ENCODE results near the gene TMCO1. TPM values are rescaled to one million over a fixed set of nuclear protein-coding genes. Genes with fewer than 3 reads are reported as not detected.

Gene TMCO1
- total and polyA plus RNA-seq, 4 donors: 81.4 to 147 (median 118) TPM

DNA sequence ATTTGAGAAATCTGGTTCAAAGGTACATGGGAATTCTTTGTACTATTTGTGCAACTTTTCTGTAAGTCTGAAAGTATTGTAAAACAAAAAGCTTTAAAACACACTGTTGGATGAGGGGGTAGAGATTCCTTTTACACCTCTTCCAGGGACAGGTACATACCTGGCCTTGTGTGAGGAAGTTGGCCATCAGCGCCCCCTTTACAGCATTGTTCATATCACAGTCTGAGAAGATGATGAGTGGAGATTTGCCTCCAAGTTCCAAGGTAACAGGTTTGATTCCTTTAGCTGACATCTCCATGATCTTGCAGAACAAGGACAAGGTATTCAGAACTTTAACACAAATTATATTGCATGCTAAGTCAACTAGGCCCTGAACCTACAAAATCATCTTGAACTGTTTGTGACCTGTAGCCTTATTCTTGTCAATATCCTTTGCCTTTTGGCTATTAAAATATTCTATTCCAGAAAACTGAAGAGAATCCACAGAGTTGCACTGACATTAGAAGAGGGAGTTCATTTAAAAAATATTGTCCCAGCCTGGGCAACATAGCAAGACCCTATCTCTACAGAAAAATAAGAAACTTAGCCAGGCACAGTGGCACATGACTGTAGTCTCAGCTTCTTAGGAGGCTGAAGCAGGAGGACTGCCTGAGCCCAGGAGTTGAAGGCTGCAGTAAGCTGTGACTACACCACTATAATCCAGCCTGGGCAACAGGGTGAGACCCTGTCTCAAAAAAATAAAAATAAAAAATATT lies 89.2 kb downstream of the TMCO1 start:
- Histone ChIP-seq H3K27ac (ENCODE audit: low read depth, low read length) (no peak overlapping the region), H3K27me3 (ENCODE audit: control insufficient read depth, insufficient read depth, low read length) (no peaks in the 10 kb centered on the region), H3K4me3 (ENCODE audit: low read depth, low read length) (no peak overlapping the region), H3K9me3 (ENCODE audit: control insufficient read depth, insufficient read depth, low read length) (no peaks in the 10 kb centered on the region), H3K4me1 (ENCODE audit: control insufficient read depth, insufficient read depth, low read length) (no peaks in the 10 kb centered on the region), H3K36me3 (ENCODE audit: control insufficient read depth, insufficient read depth, low read length) (peaks cover 25% of the 10 kb centered on the region)
- no CpG with 5 or more reads among the region's 1 CpG for WGBS (ENCODE audit: insufficient coverage)
- no peak for DNase-seq (ENCODE audit: low read depth in 4 of 6, low spot score in 6 of 6)

DNA sequence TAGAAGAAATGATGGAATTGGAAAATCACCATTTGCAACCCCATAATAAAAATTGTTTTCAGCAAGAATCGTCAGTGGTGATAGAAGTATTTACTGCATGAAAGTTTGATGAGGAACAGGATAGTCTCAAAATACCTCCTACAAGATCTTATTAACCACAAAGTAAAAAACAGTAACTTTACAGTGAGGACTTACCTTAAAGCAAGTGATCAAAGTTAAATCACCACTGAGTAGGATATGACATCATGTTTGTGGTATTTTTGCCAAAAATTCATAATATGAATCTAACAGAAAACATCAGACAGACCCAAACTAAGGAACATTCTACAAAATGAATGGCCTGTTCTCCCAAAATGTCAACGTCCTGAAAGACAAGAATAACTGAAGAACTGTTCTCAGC lies 90.2 kb downstream of the TMCO1 start:
- no peak overlapping the region for H3K4me3 ChIP-seq (ENCODE audit: low read depth, low read length)
- H3K9me3 ChIP-seq (ENCODE audit: control insufficient read depth, insufficient read depth, low read length): no peaks in the 10 kb centered on the region
- WGBS (ENCODE audit: insufficient coverage): no CpG with 5 or more reads among the region's 2 CpGs
- no peak for DNase-seq (ENCODE audit: low read depth in 4 of 6, low spot score in 6 of 6)
- no peaks in the 10 kb centered on the region for H3K27me3 ChIP-seq (ENCODE audit: control insufficient read depth, insufficient read depth, low read length)
- H3K27ac ChIP-seq (ENCODE audit: low read depth, low read length): no peak overlapping the region
- no peaks in the 10 kb centered on the region for H3K4me1 ChIP-seq (ENCODE audit: control insufficient read depth, insufficient read depth, low read length)
- H3K36me3 ChIP-seq (ENCODE audit: control insufficient read depth, insufficient read depth, low read length): peaks cover 25% of the 10 kb centered on the region

Other genes with a start within 250 kb of the TMCO1 start
- gene LRRC52, start 224.9 kb downstream of the TMCO1 start, total RNA-seq: under 1 TPM; 0.10 to 0.22 TPM
- gene LRRC52, start 224.9 kb downstream of the TMCO1 start, polyA plus RNA-seq (ENCODE audit: insufficient read length in 2 of 2): under 1 TPM in 1 of 2 donors, not detected in 1; 0.23 TPM
- gene MGST3, start 137.6 kb downstream of the TMCO1 start, total RNA-seq: 100 to 1,000 TPM; 172 to 214 TPM
- gene MGST3, start 137.6 kb downstream of the TMCO1 start, polyA plus RNA-seq (ENCODE audit: insufficient read length in 2 of 2): 100 to 1,000 TPM; 271 to 282 TPM
- gene ALDH9A1, start 70.3 kb downstream of the TMCO1 start, total RNA-seq: 100 to 1,000 TPM in 1 of 2 donors, 10 to 100 TPM in 1; 90.4 to 123 TPM
- 10 to 100 TPM; 88.5 to 90.0 TPM for gene ALDH9A1, start 70.3 kb downstream of the TMCO1 start, polyA plus RNA-seq (ENCODE audit: insufficient read length in 2 of 2)
- 10 to 100 TPM; 25.6 to 39.5 TPM for gene UCK2, start 58.7 kb upstream of the TMCO1 start, total RNA-seq
- gene UCK2, start 58.7 kb upstream of the TMCO1 start, polyA plus RNA-seq (ENCODE audit: insufficient read length in 2 of 2): 10 to 100 TPM; 25.3 to 29.0 TPM

Measured in spinal cord (tissue), 10 donors.